H7 (cell line): ENCODE measurements around the gene LMTK2. TPM values are rescaled to one million over a fixed set of nuclear protein-coding genes. Genes with fewer than 3 reads are reported as not detected.

Experiments
- DNase-seq: peaks from one replicate; pipeline ENCODE4 v3.0.0; 2012
- H3K27me3 ChIP-seq: 2 replicates; pipeline ENCODE4 v1.6.0; 2011; ENCODE audit warnings: mild to moderate bottlenecking, low read length; ENCODE audit not compliant: control insufficient read depth, insufficient read depth
- H3K36me3 ChIP-seq: replicated peaks from 2 replicates; pipeline ENCODE4 v1.5.1; 2011; ENCODE audit warnings: low read length; ENCODE audit not compliant: control insufficient read depth, insufficient read depth
- H3K4me3 ChIP-seq: 2 replicates; pipeline ENCODE4 v1.5.1; 2011; ENCODE audit warnings: low read depth, mild to moderate bottlenecking, control low read depth, low read length, moderate library complexity; ENCODE audit not compliant: insufficient read depth
- total RNA-seq: library from RNA; depleted of rRNA; stranded (reverse); fragments of >200 nt; shearing (Covaris generic); gene quantifications from 2 replicates; pipeline ENCODE4 v1.2.3, GENCODE V29; 2014; rRNA removed

Gene LMTK2
- total RNA-seq, 1 experiment from 2014 or later: 12.6 TPM

- DNase-seq: no peak
- H3K36me3 ChIP-seq: peaks cover 1% of the 10 kb centered on the region; the same call in 1 of the 2 replicates
- H3K4me3 ChIP-seq: no peak overlapping the region
- no peaks in the 10 kb centered on the region for H3K27me3 ChIP-seq
Measured at GRCh38 chr7:98257701-98258100, 151.0 kb downstream of the LMTK2 start.

Other genes starting within 250 kb of the LMTK2 start
- gene ASNS, start 234.5 kb upstream of the LMTK2 start, total RNA-seq: 97.3 and 114 TPM in 2 replicates
- not detected in 2 replicates for gene OCM2, start 116.7 kb upstream of the LMTK2 start, total RNA-seq
- 0.90 and 2.8 TPM in 2 replicates for gene BHLHA15, start 104.6 kb downstream of the LMTK2 start, total RNA-seq
- 12.7 and 13.7 TPM in 2 replicates for gene TECPR1, start 145.4 kb downstream of the LMTK2 start, total RNA-seq
- 32.8 and 41.7 TPM in 2 replicates for gene BRI3, start 174.8 kb downstream of the LMTK2 start, total RNA-seq